AG08395 (cell line): ENCODE results near the gene FLRT1.

Experiments used
- DNase-seq: peaks from one replicate; pipeline ENCODE4 v3.0.0; 2012; ENCODE audit warnings: mixed read lengths, low spot score

FLRT1 gene

GRCh38 chr11:64065712-64066111 lies 30.0 kb downstream of the FLRT1 start:
- no peak for DNase-seq

- DNase-seq = no peak
Observed at GRCh38 chr11:64067230-64067993, 31.7 kb downstream of the FLRT1 start.

- no peak for DNase-seq
Observed at GRCh38 chr11:64068705-64069400, 33.1 kb downstream of the FLRT1 start.

- no peak for DNase-seq
Observed at GRCh38 chr11:64069401-64070313, 33.9 kb downstream of the FLRT1 start.

- no peak for DNase-seq
Observed at GRCh38 chr11:64070314-64070681, 34.6 kb downstream of the FLRT1 start.

GRCh38 chr11:64071849-64072248 lies 36.1 kb downstream of the FLRT1 start:
- no peak for DNase-seq

- no peak for DNase-seq
Observed at GRCh38 chr11:64072403-64072802, 36.7 kb downstream of the FLRT1 start.

GRCh38 chr11:64072871-64073270 lies 37.1 kb downstream of the FLRT1 start:
- DNase-seq = no peak

- DNase-seq = no peak
Observed at GRCh38 chr11:64073542-64073941, 37.8 kb downstream of the FLRT1 start.

GRCh38 chr11:64074239-64074638 lies 38.5 kb downstream of the FLRT1 start:
- no peak for DNase-seq

GRCh38 chr11:64076758-64077157 lies 41.0 kb downstream of the FLRT1 start:
- no peak for DNase-seq

- no peak for DNase-seq
Observed at GRCh38 chr11:64077607-64078006, 41.9 kb downstream of the FLRT1 start.

- no peak for DNase-seq
Observed at GRCh38 chr11:64078284-64078683, 42.6 kb downstream of the FLRT1 start.

- DNase-seq = no peak
Observed at GRCh38 chr11:64078905-64079304, 43.2 kb downstream of the FLRT1 start.

- no peak for DNase-seq
Observed at GRCh38 chr11:64080390-64080789, 44.7 kb downstream of the FLRT1 start.

- DNase-seq = no peak
Observed at GRCh38 chr11:64081745-64082442, 46.2 kb downstream of the FLRT1 start.

GRCh38 chr11:64083398-64084080 lies 47.8 kb downstream of the FLRT1 start:
- no peak for DNase-seq

- no peak for DNase-seq
Observed at GRCh38 chr11:64084146-64084950, 48.6 kb downstream of the FLRT1 start.

GRCh38 chr11:64084951-64085710 lies 49.4 kb downstream of the FLRT1 start:
- no peak for DNase-seq
